ENCODE results near the gene NRP1. TPM values are rescaled to one million over a fixed set of nuclear protein-coding genes. Genes with fewer than 3 reads are reported as not detected.
"Not testable (repeated sequence)": the region's sequence is repeated elsewhere in the genome, so short reads cannot be mapped to it uniquely, and the experiment has no call there.

Gene NRP1
- total RNA-seq: 10 to 100 TPM; 20.4 to 29.0 (median 22.1) TPM

DNA sequence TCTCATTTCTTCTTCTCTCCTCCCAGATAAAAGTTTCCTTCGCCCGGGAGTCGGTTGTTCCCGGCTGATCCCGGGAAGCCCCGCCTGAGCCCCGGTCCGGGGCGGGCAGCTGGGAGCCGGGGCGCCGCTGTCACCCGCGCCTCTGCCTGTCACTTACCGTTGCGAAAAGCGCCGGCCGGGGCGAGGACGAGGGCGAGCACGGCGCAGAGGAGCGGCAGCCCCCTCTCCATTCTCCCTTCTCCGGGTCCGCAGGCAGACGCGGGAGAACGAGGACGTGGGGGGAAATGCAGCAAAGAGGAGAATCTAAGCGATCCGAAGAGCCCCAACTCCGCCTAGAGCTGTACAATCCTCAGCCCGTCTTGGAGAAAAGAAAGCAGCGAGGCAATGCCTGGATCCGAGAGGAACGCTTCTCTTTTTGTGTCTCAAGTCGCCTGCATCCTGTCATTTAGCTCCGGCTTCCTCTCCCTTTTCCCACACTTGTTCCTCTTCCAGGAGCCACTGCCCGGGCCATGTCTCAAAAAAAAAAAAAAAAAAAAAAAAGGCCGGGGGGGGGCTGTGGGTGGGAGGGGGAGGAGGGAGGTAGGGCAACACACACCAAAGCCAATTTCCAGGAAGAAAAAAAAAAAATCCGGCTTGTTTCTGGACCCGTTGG lies at the start of gene NRP1:
NRP1 (minus strand) TSS at position 515 of the 652 bp plus-strand sequence; CDS start at position 230, 285 bp downstream.
- TF ChIP-seq CTCF (IDR thresholded peaks at IDR 0.05 in 4 of 5, conservative IDR thresholded peaks at IDR 0.05 in 1 of 5): no peak
- peak in 1 of 2 donors; percentile 31 for TF ChIP-seq POLR2A (IDR thresholded peaks at IDR 0.05)

DNA sequence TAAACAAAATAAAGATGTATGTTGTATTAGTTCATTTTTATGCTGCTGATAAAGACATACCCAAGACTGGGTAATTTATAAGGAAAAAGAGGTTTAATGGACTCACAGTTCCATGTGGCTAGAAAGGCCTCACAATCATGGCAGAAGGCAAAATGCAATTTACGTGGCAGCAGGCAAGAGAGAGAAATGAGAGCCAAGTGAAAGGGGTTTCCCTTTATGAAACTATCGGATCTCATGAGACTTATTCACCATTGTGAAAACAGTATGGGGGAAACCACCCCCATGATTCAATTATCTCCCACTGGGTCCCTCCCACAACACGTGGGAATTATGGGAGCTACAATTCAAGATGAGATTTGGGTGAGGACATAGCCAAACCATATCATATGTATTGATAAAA lies 49.7 kb upstream of the NRP1 start:
- H3K4me3 ChIP-seq; in situ Hi-C loops (cut with MboI; ENCODE audit: low sequenced_read_pairs in 4 of 4); H3K27me3 ChIP-seq; H3K9me3 ChIP-seq; intact Hi-C loops (cut with DNase I; ENCODE audit: low total_unique reads); ATAC-seq; DNase-seq; H3K36me3 ChIP-seq; H3K4me1 ChIP-seq; H3K27ac ChIP-seq: not testable (repeated sequence)

More for the DNA sequence above, at the start of gene NRP1:
- DNase-seq (peak; percentile 23 to 25), ATAC-seq (peak; percentile 23 to 24)
- Histone ChIP-seq H3K36me3 (no peaks in the 10 kb centered on the region), H3K4me1 (peaks cover 39 to 53% of the 10 kb centered on the region in 2 donors), H3K9me3 (no peaks in the 10 kb centered on the region), H3K27me3 (no peaks in the 10 kb centered on the region), H3K4me3 (peak within 1 kb of the TSS; percentile 82 to 98 (median 91)), H3K27ac (peak within 1 kb of the TSS; percentile 87 to 94 (median 93))
- in situ Hi-C loops (cut with MboI; ENCODE audit: low sequenced_read_pairs in 4 of 4): loop anchor here in 1 of 4 donors (10.0 kb wide), 1 partner anchor 139 kb away; no protein-coding TSS in a partner anchor
- intact Hi-C loops (cut with DNase I; ENCODE audit: low total_unique reads): loop anchor here (5.0 to 10.0 kb wide), 3 partner anchors 128 to 473 kb away; partner anchors contain the start of gene ITGB1

- peaks cover 0 to 5% of the 10 kb centered on the region in 2 donors for H3K4me1 ChIP-seq
- no peaks in the 10 kb centered on the region for H3K36me3 ChIP-seq
- no peak for DNase-seq
- H3K27ac ChIP-seq: no peak overlapping the region
- in situ Hi-C loops (cut with MboI; ENCODE audit: low sequenced_read_pairs in 4 of 4): no loop called here
- H3K4me3 ChIP-seq: no peak overlapping the region
- TF ChIP-seq POLR2A (IDR thresholded peaks at IDR 0.05) (no peak), CTCF (IDR thresholded peaks at IDR 0.05 in 4 of 5, conservative IDR thresholded peaks at IDR 0.05 in 1 of 5) (no peak)
- no peaks in the 10 kb centered on the region for H3K27me3 ChIP-seq
- H3K9me3 ChIP-seq: no peaks in the 10 kb centered on the region
- intact Hi-C loops (cut with DNase I; ENCODE audit: low total_unique reads): no loop called here
- ATAC-seq: no peak
These were observed 48.6 kb upstream of the NRP1 start for GRCh38 chr10:33382921-33383713.

DNA sequence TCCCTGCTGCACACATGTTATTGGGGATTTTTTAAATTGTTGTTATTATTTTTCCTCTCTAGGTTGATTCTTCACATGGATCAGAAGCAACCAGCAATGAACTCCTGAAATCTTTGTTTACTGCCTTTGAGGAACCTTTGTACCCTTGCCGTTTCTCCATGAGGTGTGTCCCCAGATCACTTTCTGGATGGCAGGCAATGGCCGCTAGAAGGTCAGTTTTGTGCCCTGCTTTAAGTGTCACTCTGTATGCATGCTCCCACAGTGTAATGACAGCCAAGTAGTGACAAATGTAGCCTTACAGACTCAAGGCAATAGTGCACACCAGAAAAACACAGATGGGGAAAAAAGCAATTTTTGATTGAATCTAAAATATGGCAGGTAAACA lies 47.7 kb upstream of the NRP1 start:
- TF ChIP-seq CTCF (IDR thresholded peaks at IDR 0.05 in 4 of 5, conservative IDR thresholded peaks at IDR 0.05 in 1 of 5) (no peak), POLR2A (IDR thresholded peaks at IDR 0.05) (no peak)
- Histone ChIP-seq H3K27ac (no peak overlapping the region), H3K4me1 (peaks cover 0 to 5% of the 10 kb centered on the region in 2 donors), H3K36me3 (no peaks in the 10 kb centered on the region), H3K9me3 (no peaks in the 10 kb centered on the region), H3K27me3 (no peaks in the 10 kb centered on the region), H3K4me3 (no peak overlapping the region)
- intact Hi-C loops (cut with DNase I; ENCODE audit: low total_unique reads) (no loop called here), in situ Hi-C loops (cut with MboI; ENCODE audit: low sequenced_read_pairs in 4 of 4) (no loop called here)
- DNase-seq (no peak), ATAC-seq (no peak)
